K562 (cell line): ENCODE data around the gene DHX38.

Source experiments
- CHD2 ChIP-seq: IDR thresholded peaks from 2 replicates; pipeline ENCODE4 v1.6.1; 2011; ENCODE audit warnings: low read depth, low read length
- DMBX1 ChIP-seq: fragments of 250-450 bp; sonication (Bioruptor Pico); IDR thresholded peaks from 2 replicates; pipeline ENCODE4 v1.8.0; 2022; ENCODE audit warnings: inconsistent platforms, mild to moderate bottlenecking, moderate library complexity, borderline replicate concordance
- FOS ChIP-seq: IDR thresholded peaks from 3 replicates; pipeline ENCODE4 v1.6.1; 2011; ENCODE audit not compliant: insufficient read length; ENCODE audit errors: extremely low read depth
- FOXM1 ChIP-seq, 2 experiments: fragments of 450-650 bp in 1 of 2; sonication (generic) in 1 of 2; formaldehyde crosslinking in 1 of 2; IDR thresholded peaks; 2 replicates each; pipeline versions ENCODE4 v1.6.1 to v1.9.0; 2017 to 2022; ENCODE audit warnings: low read depth in 2 of 2, mild to moderate bottlenecking in 2 of 2, missing genetic modification reagents in 1 of 2, moderate library complexity in 1 of 2
- KAT2B ChIP-seq: IDR thresholded peaks from one replicate; pipeline ENCODE4 v1.6.1; 2012; ENCODE audit warnings: low read depth, mild to moderate bottlenecking, control low read depth, inconsistent platforms, low read length, moderate library complexity
- MEIS2 ChIP-seq: fragments of 450-650 bp; IDR thresholded peaks from 2 replicates; pipeline ENCODE4 v1.6.1; 2014; ENCODE audit warnings: mild to moderate bottlenecking; ENCODE audit not compliant: partially characterized antibody
- POLR2A ChIP-seq: fragments of 450-650 bp; conservative IDR thresholded peaks from 2 replicates; pipeline ENCODE4 v1.6.1; 2016
- ZC3H4 ChIP-seq: sonication (generic); formaldehyde crosslinking; IDR thresholded peaks from 2 replicates; pipeline ENCODE4 v1.9.0; 2021; ENCODE audit warnings: missing genetic modification reagents, borderline replicate concordance
- TF ChIP-seq, protein P1 (sequence below): fragments of 250-450 bp; sonication (Bioruptor Pico); IDR thresholded peaks from 2 replicates; pipeline ENCODE4 v1.5.1; 2021; ENCODE audit warnings: mild to moderate bottlenecking
- TF ChIP-seq, protein P2 (sequence below), 3 experiments: IDR thresholded peaks in 2 of 3; conservative IDR thresholded peaks in 1 of 3; 2 replicates each; pipeline ENCODE4 v1.5.1; 2011 to 2012; ENCODE audit warnings: low read length in 3 of 3, mild to moderate bottlenecking in 3 of 3, control low read depth in 2 of 3, improper control_type of control experiment in 1 of 3, inconsistent platforms in 1 of 3, low read depth in 1 of 3, mixed read lengths in 1 of 3, moderate library complexity in 1 of 3; ENCODE audit not compliant: insufficient read depth in 2 of 3
- TF ChIP-seq, protein P3 (sequence below): sonication (generic); formaldehyde crosslinking; IDR thresholded peaks from 2 replicates; pipeline ENCODE4 v1.8.0; 2022; ENCODE audit warnings: mild to moderate bottlenecking, missing genetic modification reagents
- TF ChIP-seq, protein P4 (sequence below): sonication (generic); formaldehyde crosslinking; IDR thresholded peaks from 2 replicates; pipeline ENCODE4 v1.5.0; 2020; ENCODE audit warnings: missing genetic modification reagents

DNA sequence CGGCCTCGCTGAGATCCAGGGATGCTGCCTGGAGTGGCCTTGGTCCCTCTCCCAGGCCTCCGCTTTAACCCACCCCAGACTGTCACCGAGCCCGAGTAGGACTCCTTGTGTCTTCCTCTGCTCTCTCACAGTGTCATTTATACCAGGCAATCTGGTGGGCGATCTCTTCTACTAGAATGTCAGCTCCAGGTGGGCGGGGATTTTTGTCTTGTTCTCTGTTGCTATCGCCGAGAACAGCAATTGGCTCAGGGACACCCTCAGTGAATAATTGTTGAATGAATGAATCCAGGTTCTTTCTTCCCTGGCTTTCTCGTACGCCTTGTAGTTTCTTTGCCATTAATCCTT, 591 bp downstream of the DHX38 start:
- TF ChIP-seq, protein P1, sequence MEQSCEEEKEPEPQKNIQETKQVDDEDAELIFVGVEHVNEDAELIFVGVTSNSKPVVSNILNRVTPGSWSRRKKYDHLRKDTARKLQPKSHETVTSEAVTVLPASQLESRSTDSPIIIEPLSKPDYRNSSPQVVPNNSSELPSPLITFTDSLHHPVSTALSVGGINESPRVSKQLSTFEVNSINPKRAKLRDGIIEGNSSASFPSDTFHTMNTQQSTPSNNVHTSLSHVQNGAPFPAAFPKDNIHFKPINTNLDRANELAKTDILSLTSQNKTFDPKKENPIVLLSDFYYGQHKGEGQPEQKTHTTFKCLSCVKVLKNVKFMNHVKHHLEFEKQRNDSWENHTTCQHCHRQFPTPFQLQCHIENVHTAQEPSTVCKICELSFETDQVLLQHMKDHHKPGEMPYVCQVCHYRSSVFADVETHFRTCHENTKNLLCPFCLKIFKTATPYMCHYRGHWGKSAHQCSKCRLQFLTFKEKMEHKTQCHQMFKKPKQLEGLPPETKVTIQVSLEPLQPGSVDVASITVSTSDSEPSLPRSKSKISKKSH: no peak
- TF ChIP-seq DMBX1 (no peak), FOXM1 (IDR thresholded peaks at IDR 0.05; ENCODE audit: low read depth) (no peak), FOXM1 (CRISPR knock-in tag; IDR thresholded peaks at IDR 0.05; ENCODE audit: low read depth) (no peak), FOS (no peak), CHD2 (no peak), POLR2A (no peak), KAT2B (no peak), MEIS2 (no peak), ZC3H4 (CRISPR knock-in tag) (no peak)
- TF ChIP-seq, protein P2, sequence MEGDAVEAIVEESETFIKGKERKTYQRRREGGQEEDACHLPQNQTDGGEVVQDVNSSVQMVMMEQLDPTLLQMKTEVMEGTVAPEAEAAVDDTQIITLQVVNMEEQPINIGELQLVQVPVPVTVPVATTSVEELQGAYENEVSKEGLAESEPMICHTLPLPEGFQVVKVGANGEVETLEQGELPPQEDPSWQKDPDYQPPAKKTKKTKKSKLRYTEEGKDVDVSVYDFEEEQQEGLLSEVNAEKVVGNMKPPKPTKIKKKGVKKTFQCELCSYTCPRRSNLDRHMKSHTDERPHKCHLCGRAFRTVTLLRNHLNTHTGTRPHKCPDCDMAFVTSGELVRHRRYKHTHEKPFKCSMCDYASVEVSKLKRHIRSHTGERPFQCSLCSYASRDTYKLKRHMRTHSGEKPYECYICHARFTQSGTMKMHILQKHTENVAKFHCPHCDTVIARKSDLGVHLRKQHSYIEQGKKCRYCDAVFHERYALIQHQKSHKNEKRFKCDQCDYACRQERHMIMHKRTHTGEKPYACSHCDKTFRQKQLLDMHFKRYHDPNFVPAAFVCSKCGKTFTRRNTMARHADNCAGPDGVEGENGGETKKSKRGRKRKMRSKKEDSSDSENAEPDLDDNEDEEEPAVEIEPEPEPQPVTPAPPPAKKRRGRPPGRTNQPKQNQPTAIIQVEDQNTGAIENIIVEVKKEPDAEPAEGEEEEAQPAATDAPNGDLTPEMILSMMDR (IDR thresholded peaks at IDR 0.05 in 2 of 3, conservative IDR thresholded peaks at IDR 0.05 in 1 of 3; ENCODE audit: insufficient read depth in 2 of 3, low read depth in 1 of 3, low read length in 3 of 3): no peak
- TF ChIP-seq, protein P3, sequence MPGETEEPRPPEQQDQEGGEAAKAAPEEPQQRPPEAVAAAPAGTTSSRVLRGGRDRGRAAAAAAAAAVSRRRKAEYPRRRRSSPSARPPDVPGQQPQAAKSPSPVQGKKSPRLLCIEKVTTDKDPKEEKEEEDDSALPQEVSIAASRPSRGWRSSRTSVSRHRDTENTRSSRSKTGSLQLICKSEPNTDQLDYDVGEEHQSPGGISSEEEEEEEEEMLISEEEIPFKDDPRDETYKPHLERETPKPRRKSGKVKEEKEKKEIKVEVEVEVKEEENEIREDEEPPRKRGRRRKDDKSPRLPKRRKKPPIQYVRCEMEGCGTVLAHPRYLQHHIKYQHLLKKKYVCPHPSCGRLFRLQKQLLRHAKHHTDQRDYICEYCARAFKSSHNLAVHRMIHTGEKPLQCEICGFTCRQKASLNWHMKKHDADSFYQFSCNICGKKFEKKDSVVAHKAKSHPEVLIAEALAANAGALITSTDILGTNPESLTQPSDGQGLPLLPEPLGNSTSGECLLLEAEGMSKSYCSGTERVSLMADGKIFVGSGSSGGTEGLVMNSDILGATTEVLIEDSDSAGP (CRISPR knock-in tag): no peak
- TF ChIP-seq, protein P4, sequence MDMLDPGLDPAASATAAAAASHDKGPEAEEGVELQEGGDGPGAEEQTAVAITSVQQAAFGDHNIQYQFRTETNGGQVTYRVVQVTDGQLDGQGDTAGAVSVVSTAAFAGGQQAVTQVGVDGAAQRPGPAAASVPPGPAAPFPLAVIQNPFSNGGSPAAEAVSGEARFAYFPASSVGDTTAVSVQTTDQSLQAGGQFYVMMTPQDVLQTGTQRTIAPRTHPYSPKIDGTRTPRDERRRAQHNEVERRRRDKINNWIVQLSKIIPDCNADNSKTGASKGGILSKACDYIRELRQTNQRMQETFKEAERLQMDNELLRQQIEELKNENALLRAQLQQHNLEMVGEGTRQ (CRISPR knock-in tag): no peak
